Aorta (tissue), 5 donors: ENCODE results near the gene DEF6. TPM values are rescaled to one million over a fixed set of nuclear protein-coding genes. Genes with fewer than 3 reads are reported as not detected.

Experiments used
- ATAC-seq: fragments of 200-7000 bp; cut with Tn5 transposase; one replicate; pipeline ENCODE4 v1.9.1; 2022; ENCODE audit warnings: moderate library complexity; ENCODE audit not compliant: low FRiP score
- DNase-seq, 2 donors: peaks; one replicate each; pipeline ENCODE4 v3.0.0-alpha.2; 2020
- H3K27ac ChIP-seq, 2 donors: one replicate each; pipeline ENCODE4 v1.5.1; 2013; ENCODE audit warnings: low read length in 2 of 2, mild to moderate bottlenecking in 2 of 2, moderate library complexity in 2 of 2, control low read depth in 1 of 2, inconsistent platforms in 1 of 2, low read depth in 1 of 2
- H3K27me3 ChIP-seq, 2 donors: one replicate each; pipeline ENCODE4 v1.6.1; 2013; ENCODE audit warnings: control low read depth in 1 of 2, low read length in 1 of 2, mild to moderate bottlenecking in 1 of 2, moderate library complexity in 1 of 2; ENCODE audit not compliant: insufficient read depth in 2 of 2, control insufficient read depth in 1 of 2
- H3K36me3 ChIP-seq, 2 donors: one replicate each; pipeline ENCODE4 v1.6.1; 2013; ENCODE audit warnings: control low read depth in 1 of 2, low read length in 1 of 2, mild to moderate bottlenecking in 1 of 2; ENCODE audit not compliant: insufficient read depth in 2 of 2, control insufficient read depth in 1 of 2
- H3K4me1 ChIP-seq, 2 donors: one replicate each; pipeline ENCODE4 v1.6.1; 2013; ENCODE audit warnings: low read length in 2 of 2, control low read depth in 1 of 2, mild to moderate bottlenecking in 1 of 2, moderate library complexity in 1 of 2; ENCODE audit not compliant: insufficient read depth in 2 of 2, control insufficient read depth in 1 of 2
- H3K4me3 ChIP-seq, 2 donors: one replicate each; pipeline ENCODE4 v1.5.1; 2013; ENCODE audit warnings: low read length in 2 of 2, control low read depth in 1 of 2, mild to moderate bottlenecking in 1 of 2
- H3K9me3 ChIP-seq: one replicate; pipeline ENCODE4 v1.6.1; 2013; ENCODE audit warnings: mild to moderate bottlenecking, low read length; ENCODE audit not compliant: control insufficient read depth
- WGBS, 2 donors: extraction: QIAGEN DNeasy Blood & Tissue Kit; methylation state at CpG; one replicate each; pipeline ENCODE4 v1.1.7; 2013; 5-methylcytosine and 5-hydroxymethylcytosine counted together
- intact Hi-C, 2 donors: fragments of 100-400 bp; cut with DNase I; formaldehyde crosslinking; loops; one replicate each; pipeline versions ENCODE4 v1.14.2 to v1.15.0; 2022
- polyA plus RNA-seq, 2 donors: library from polyadenylated mRNA; stranded (reverse); fragments of 200-250 nt; gene quantifications; one replicate each; pipeline ENCODE4 v1.2.3, GENCODE V29; 2013
- total RNA-seq, 2 donors: library from RNA; stranded (reverse); fragmentation: NEBNext Ultra II Directional; extraction: Animal tissue kit (Norgen Biotek cat#: 25700); gene quantifications; one replicate each; pipeline ENCODE4 v1.2.1, GENCODE V29; 2021
- donor health status: healthy with polysubstance abuse.
- donor health status: Bipolar disorder and iron deficiency.
- donor health status: DM: no; HTN: no; CAD: no.
- donor health status: DM: no; HTN: no; CAD: no.
- donor health status: DM: yes; HTN: yes; CAD: no.

The DEF6 gene
- total and polyA plus RNA-seq, 4 donors, result 1.5 to 13.0 (median 6.4) TPM

- peak; percentile 68 for ATAC-seq
Observed at GRCh38 chr6:35259948-35260590, 37.5 kb upstream of the DEF6 start.

GRCh38 chr6:35260591-35261570 is 36.7 kb upstream of the DEF6 start:
- no peaks in the 10 kb centered on the region for H3K9me3 ChIP-seq
- peak overlapping the region; percentile 55 to 80 for H3K27ac ChIP-seq
- ATAC-seq (no peak), DNase-seq (no peak)
- 79% methylated on average over 6 of the region's 6 CpGs for WGBS, 2 donors
- H3K4me1 ChIP-seq, result no peaks in the 10 kb centered on the region
- H3K27me3 ChIP-seq, result no peaks in the 10 kb centered on the region
- H3K4me3 ChIP-seq, result peak overlapping the region in 1 of 2 donors; percentile 59
- no peaks in the 10 kb centered on the region for H3K36me3 ChIP-seq
- intact Hi-C loops, result no loop called here

More at GRCh38 chr6:35259948-35260590, 37.5 kb upstream of the DEF6 start:
- H3K4me1 ChIP-seq, result no peaks in the 10 kb centered on the region
- H3K27ac ChIP-seq, result peak overlapping the region; percentile 73 to 80
- intact Hi-C loops, result no loop called here
- no peaks in the 10 kb centered on the region for H3K36me3 ChIP-seq
- no peaks in the 10 kb centered on the region for H3K27me3 ChIP-seq
- H3K4me3 ChIP-seq, result peak overlapping the region; percentile 59 to 61
- H3K9me3 ChIP-seq, result no peaks in the 10 kb centered on the region
- peak; percentile 82 to 91 for DNase-seq
- 4 to 5% methylated on average over 11 to 23 of the region's 23 CpGs for WGBS, 2 donors

DNA sequence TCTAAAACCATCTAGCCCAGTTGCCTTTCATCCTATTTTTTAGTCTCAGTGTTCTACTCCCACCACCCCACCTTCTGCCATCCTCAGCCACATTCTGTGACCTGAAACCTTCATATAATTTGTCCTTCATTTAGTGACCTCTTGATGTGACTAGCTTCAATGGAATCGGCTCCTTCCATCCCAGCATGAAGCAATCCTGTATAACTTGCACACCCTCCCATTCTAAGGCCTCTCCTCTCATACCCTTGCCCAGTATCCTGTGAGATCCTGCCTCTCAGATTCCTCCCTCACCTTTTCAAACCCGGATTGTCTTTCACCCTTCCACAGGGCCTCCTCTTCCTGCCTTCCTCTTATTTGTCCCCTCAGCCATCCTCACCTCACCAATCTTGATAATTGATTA is 35.0 kb upstream of the DEF6 start:
- ATAC-seq (no peak), DNase-seq (no peak)
- Histone ChIP-seq H3K27ac (no peak overlapping the region), H3K4me1 (no peaks in the 10 kb centered on the region), H3K9me3 (no peaks in the 10 kb centered on the region), H3K27me3 (no peaks in the 10 kb centered on the region), H3K4me3 (no peak overlapping the region), H3K36me3 (no peaks in the 10 kb centered on the region)
- 35 to 41% methylated on average over 2 of the region's 2 CpGs for WGBS, 2 donors
- intact Hi-C loops, result no loop called here

GRCh38 chr6:35264550-35265274 is 32.9 kb upstream of the DEF6 start:
- Histone ChIP-seq H3K36me3 (no peaks in the 10 kb centered on the region), H3K27ac (no peak overlapping the region), H3K4me1 (no peaks in the 10 kb centered on the region), H3K27me3 (no peaks in the 10 kb centered on the region), H3K4me3 (no peak overlapping the region), H3K9me3 (no peaks in the 10 kb centered on the region)
- ATAC-seq (no peak), DNase-seq (no peak)
- intact Hi-C loops, result no loop called here

- 93 to 98% methylated on average over 2 of the region's 2 CpGs for WGBS, 2 donors
- intact Hi-C loops, result no loop called here
- H3K9me3 ChIP-seq, result no peaks in the 10 kb centered on the region
Observed at GRCh38 chr6:35265523-35265922, 32.1 kb upstream of the DEF6 start.

GRCh38 chr6:35267446-35267845 is 30.2 kb upstream of the DEF6 start:
- no peaks in the 10 kb centered on the region for H3K9me3 ChIP-seq
- H3K4me1 ChIP-seq, result no peaks in the 10 kb centered on the region
- WGBS, 2 donors, result 88 to 94% methylated on average over 8 of the region's 8 CpGs
- no peak overlapping the region for H3K27ac ChIP-seq
- H3K4me3 ChIP-seq, result no peak overlapping the region
- H3K27me3 ChIP-seq, result no peaks in the 10 kb centered on the region
- DNase-seq (no peak), ATAC-seq (no peak)
- H3K36me3 ChIP-seq, result no peaks in the 10 kb centered on the region
- intact Hi-C loops, result no loop called here

More at GRCh38 chr6:35265523-35265922, 32.1 kb upstream of the DEF6 start:
- Histone ChIP-seq H3K4me1 (no peaks in the 10 kb centered on the region), H3K27me3 (no peaks in the 10 kb centered on the region), H3K4me3 (no peak overlapping the region), H3K27ac (no peak overlapping the region), H3K36me3 (no peaks in the 10 kb centered on the region)
- ATAC-seq, result no peak
- DNase-seq, result no peak

GRCh38 chr6:35267897-35268296 is 29.7 kb upstream of the DEF6 start:
- DNase-seq (no peak), ATAC-seq (no peak)
- no peaks in the 10 kb centered on the region for H3K9me3 ChIP-seq

DNA sequence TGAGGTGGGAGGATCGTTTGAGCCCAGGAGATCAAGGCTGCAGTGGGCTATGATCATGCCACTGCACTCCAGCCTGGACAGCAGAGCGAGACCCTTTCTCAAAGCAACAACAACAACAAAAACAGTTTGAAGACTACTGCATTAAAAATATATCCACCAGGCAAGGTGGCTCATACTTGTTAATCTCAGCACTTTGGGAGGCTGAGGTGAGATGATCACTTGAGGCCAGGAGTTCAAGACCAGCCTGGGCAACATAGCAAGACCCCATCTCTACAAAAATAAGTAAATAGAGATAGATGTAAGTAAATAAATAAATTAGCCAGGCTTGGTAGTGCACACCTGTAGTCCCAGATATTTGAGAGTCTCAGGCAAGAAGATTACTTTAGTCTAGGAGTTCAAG is 25.6 kb upstream of the DEF6 start:
- no peaks in the 10 kb centered on the region for H3K27me3 ChIP-seq
- H3K4me3 ChIP-seq, result no peak overlapping the region
- H3K36me3 ChIP-seq, result no peaks in the 10 kb centered on the region
- WGBS, 2 donors, result 95 to 98% methylated on average over 2 of the region's 2 CpGs
- no peaks in the 10 kb centered on the region for H3K9me3 ChIP-seq
- no peak for DNase-seq
- H3K4me1 ChIP-seq, result peaks cover 0 to 2% of the 10 kb centered on the region in 2 donors
- H3K27ac ChIP-seq, result no peak overlapping the region
- intact Hi-C loops, result no loop called here
- no peak for ATAC-seq

More at GRCh38 chr6:35267897-35268296, 29.7 kb upstream of the DEF6 start:
- intact Hi-C loops, result no loop called here
- 76 to 85% methylated on average over 2 of the region's 2 CpGs for WGBS, 2 donors
- Histone ChIP-seq H3K4me1 (no peaks in the 10 kb centered on the region), H3K4me3 (no peak overlapping the region), H3K36me3 (no peaks in the 10 kb centered on the region), H3K27ac (no peak overlapping the region), H3K27me3 (no peaks in the 10 kb centered on the region)
